ENCODE results near the gene AMY2B. TPM values are rescaled to one million over a fixed set of nuclear protein-coding genes. Genes with fewer than 3 reads are reported as not detected.
"Not testable (repeated sequence)": the region's sequence is repeated elsewhere in the genome, so short reads cannot be mapped to it uniquely, and the experiment has no call there.

Gene AMY2B
- 0.73 and 5.1 TPM in 2 replicates for total RNA-seq

GRCh38 chr1:103571289-103571688 lies at the start of gene AMY2B:
TSS of gene AMY2B (plus strand) at chr1:103571589. CDS start at chr1:103571603, 14 bp downstream.
- DNase-seq (ENCODE audit: extremely low read depth, low read depth, low spot score): not testable (repeated sequence)

GRCh38 chr1:103523346-103523745 lies 48.0 kb upstream of the AMY2B start:
- no peak for DNase-seq (ENCODE audit: extremely low read depth, low read depth, low spot score)

GRCh38 chr1:103525114-103525606 lies 46.2 kb upstream of the AMY2B start:
- no peak for DNase-seq (ENCODE audit: extremely low read depth, low read depth, low spot score)

- peak; percentile 88 for DNase-seq (ENCODE audit: extremely low read depth, low read depth, low spot score)
Measured at GRCh38 chr1:103525607-103526507, 45.5 kb upstream of the AMY2B start, which contains the start of gene RNPC3. TSS of gene RNPC3 (plus strand) at chr1:103525699. CDS start at chr1:103526071, 372 bp downstream.

- DNase-seq (ENCODE audit: extremely low read depth, low read depth, low spot score): no peak
Measured at GRCh38 chr1:103527331-103527730, 44.1 kb upstream of the AMY2B start.

- DNase-seq (ENCODE audit: extremely low read depth, low read depth, low spot score): no peak
Measured at GRCh38 chr1:103529746-103530145, 41.6 kb upstream of the AMY2B start.

GRCh38 chr1:103538226-103538625 lies 33.2 kb upstream of the AMY2B start:
- DNase-seq (ENCODE audit: extremely low read depth, low read depth, low spot score): no peak

- no peak for DNase-seq (ENCODE audit: extremely low read depth, low read depth, low spot score)
Measured at GRCh38 chr1:103541431-103541830, 30.0 kb upstream of the AMY2B start.

- DNase-seq (ENCODE audit: extremely low read depth, low read depth, low spot score): no peak
Measured at GRCh38 chr1:103546496-103546895, 24.9 kb upstream of the AMY2B start.

GRCh38 chr1:103547840-103548239 lies 23.5 kb upstream of the AMY2B start:
- no peak for DNase-seq (ENCODE audit: extremely low read depth, low read depth, low spot score)

- DNase-seq (ENCODE audit: extremely low read depth, low read depth, low spot score): no peak
Measured at GRCh38 chr1:103560427-103560826, 11.0 kb upstream of the AMY2B start.

GRCh38 chr1:103561124-103561523 lies 10.3 kb upstream of the AMY2B start:
- not testable (repeated sequence) for DNase-seq (ENCODE audit: extremely low read depth, low read depth, low spot score)

GRCh38 chr1:103561643-103562395 lies 9.6 kb upstream of the AMY2B start:
- no peak for DNase-seq (ENCODE audit: extremely low read depth, low read depth, low spot score)

GRCh38 chr1:103563056-103563455 lies 8.3 kb upstream of the AMY2B start:
- no peak for DNase-seq (ENCODE audit: extremely low read depth, low read depth, low spot score)

GRCh38 chr1:103569493-103569892 lies 1.9 kb upstream of the AMY2B start:
- no peak for DNase-seq (ENCODE audit: extremely low read depth, low read depth, low spot score)

GRCh38 chr1:103576065-103576464 lies 4.7 kb downstream of the AMY2B start:
- no peak for DNase-seq (ENCODE audit: extremely low read depth, low read depth, low spot score)

GRCh38 chr1:103576784-103577183 lies 5.4 kb downstream of the AMY2B start:
- not testable (repeated sequence) for DNase-seq (ENCODE audit: extremely low read depth, low read depth, low spot score)

- no peak for DNase-seq (ENCODE audit: extremely low read depth, low read depth, low spot score)
Measured at GRCh38 chr1:103582464-103582863, 11.1 kb downstream of the AMY2B start.

GRCh38 chr1:103583887-103584286 lies 12.5 kb downstream of the AMY2B start:
- DNase-seq (ENCODE audit: extremely low read depth, low read depth, low spot score): no peak

- no peak for DNase-seq (ENCODE audit: extremely low read depth, low read depth, low spot score)
Measured at GRCh38 chr1:103584537-103584936, 13.1 kb downstream of the AMY2B start.

GRCh38 chr1:103602740-103603139 lies 31.4 kb downstream of the AMY2B start:
- DNase-seq (ENCODE audit: extremely low read depth, low read depth, low spot score): not testable (repeated sequence)

Measured in glomerular endothelial cell (primary cell).